Spleen (tissue), 11 donors: Measurements from ENCODE around the gene SRPK3. TPM values are rescaled to one million over a fixed set of nuclear protein-coding genes. Genes with fewer than 3 reads are reported as not detected.

Source experiments
- DNase-seq: peaks from one replicate; pipeline ENCODE4 v3.0.0-alpha.2; 2020
- H3K27ac ChIP-seq, 8 donors: fragments of 200-600 bp; sonication (generic) in 7 of 8; 1 replicate in 4 of 8; 2 replicates in 4 of 8; pipeline versions ENCODE4 v1.5.0 to v1.8.0; 2016 to 2021; ENCODE audit warnings: inconsistent platforms in 4 of 8, mild to moderate bottlenecking in 4 of 8, moderate library complexity in 1 of 8
- H3K27me3 ChIP-seq, 7 donors: fragments of 200-600 bp; sonication (generic) in 6 of 7; replicated peaks in 1 of 7; 1 replicate in 4 of 7; 2 replicates in 3 of 7; pipeline versions ENCODE4 v1.5.0 to v1.8.0; 2016 to 2021; ENCODE audit warnings: inconsistent platforms in 3 of 7, mild to moderate bottlenecking in 1 of 7
- H3K36me3 ChIP-seq, 6 donors: fragments of 200-600 bp; sonication (generic) in 5 of 6; 1 replicate in 4 of 6; 2 replicates in 2 of 6; pipeline versions ENCODE4 v1.5.0 to v1.8.0; 2016 to 2021; ENCODE audit warnings: inconsistent platforms in 2 of 6
- H3K4me1 ChIP-seq, 6 donors: fragments of 200-600 bp; sonication (generic) in 5 of 6; 1 replicate in 3 of 6; 2 replicates in 3 of 6; pipeline versions ENCODE4 v1.5.0 to v1.8.0; 2016 to 2021; ENCODE audit warnings: inconsistent platforms in 3 of 6
- H3K4me3 ChIP-seq, 8 donors: fragments of 200-600 bp; sonication (generic) in 7 of 8; 1 replicate in 4 of 8; 2 replicates in 4 of 8; pipeline versions ENCODE4 v1.5.0 to v1.8.0; 2016 to 2021; ENCODE audit warnings: inconsistent platforms in 4 of 8, mild to moderate bottlenecking in 4 of 8, moderate library complexity in 2 of 8
- H3K9me3 ChIP-seq, 8 donors: fragments of 200-600 bp; sonication (generic) in 7 of 8; 1 replicate in 4 of 8; 2 replicates in 4 of 8; pipeline versions ENCODE4 v1.5.0 to v1.8.0; 2016 to 2021; ENCODE audit warnings: inconsistent platforms in 4 of 8
- CTCF ChIP-seq, 11 experiments: fragments of 200-600 bp in 7 of 11; fragments of 450-650 bp in 4 of 11; sonication (generic) in 4 of 11; IDR thresholded peaks in 8 of 11; conservative IDR thresholded peaks in 3 of 11; 1 replicate in 7 of 11; 2 replicates in 4 of 11; pipeline versions ENCODE4 v1.4.0 to v1.8.0; 2016 to 2021; ENCODE audit warnings: antibody characterized with exemption in 11 of 11, inconsistent platforms in 4 of 11, mild to moderate bottlenecking in 1 of 11
- POLR2A ChIP-seq, 3 donors: fragments of 450-650 bp; IDR thresholded peaks; one replicate each; pipeline ENCODE4 v1.5.1; 2017; ENCODE audit warnings: antibody characterized with exemption in 3 of 3, mild to moderate bottlenecking in 1 of 3
- POLR2AphosphoS5 ChIP-seq, 3 donors: sonication (generic); formaldehyde crosslinking; IDR thresholded peaks; one replicate each; pipeline ENCODE4 v1.5.1; 2017; ENCODE audit warnings: antibody characterized with exemption in 3 of 3
- WGBS, 5 donors: extraction: QIAGEN DNeasy Blood & Tissue Kit in 3 of 5; methylation state at CpG; one replicate each; pipeline versions ENCODE4 v1.1.5 to v1.1.7; 2013 to 2018; 5-methylcytosine and 5-hydroxymethylcytosine counted together
- intact Hi-C: fragments of 100-400 bp; cut with DNase I; formaldehyde crosslinking; loops from one replicate; pipeline ENCODE4 v1.15.0; 2023; ENCODE audit warnings: low total_unique reads
- polyA plus RNA-seq, 3 donors: library from polyadenylated mRNA; stranded (reverse); fragments of 200-250 nt; gene quantifications; one replicate each; pipeline ENCODE4 v1.2.1, GENCODE V29; 2013
- total RNA-seq, 7 donors: library from RNA; depleted of rRNA in 3 of 7; stranded (reverse); fragments of >200 nt in 3 of 7; fragmentation: NEBNext Ultra II Directional in 4 of 7; extraction: Animal tissue kit (Norgen Biotek cat#: 25700) in 4 of 7; gene quantifications; one replicate each; pipeline versions ENCODE4 v1.1.0 to v1.2.1, GENCODE V29; 2016 to 2021
- donor health status: healthy with polysubstance abuse.
- donor health status: DM: no; HTN: no; CAD: no; lungs with moderate emphysema.
- donor health status: DM: no; HTN: no; CAD: no.
- donor health status: Bipolar disorder and iron deficiency.
- donor health status: healthy.
- donor health status: DM: no; HTN: no; CAD: no.
- donor health status: DM: yes; HTN: yes; CAD: no.

SRPK3 gene
- total and polyA plus RNA-seq, 10 donors = 0.03 to 0.26 (median 0.07) TPM; not detected in 7

GRCh38 chrX:153782313-153782712 lies 1.5 kb downstream of the SRPK3 start:
- Histone ChIP-seq H3K36me3 (peaks cover 0 to 42% (median 20%) of the 10 kb centered on the region in 6 donors), H3K4me1 (peaks cover 0 to 29% (median 10%) of the 10 kb centered on the region in 6 donors), H3K4me3 (no peak overlapping the region), H3K9me3 (no peaks in the 10 kb centered on the region), H3K27me3 (peaks cover 0 to 43% (median 8%) of the 10 kb centered on the region in 7 donors), H3K27ac (no peak overlapping the region)
- no peak for TF ChIP-seq POLR2AphosphoS5 (IDR thresholded peaks at IDR 0.05)
- no peak for TF ChIP-seq POLR2A (IDR thresholded peaks at IDR 0.05)
- no peak for TF ChIP-seq CTCF (IDR thresholded peaks at IDR 0.05 in 8 of 11, conservative IDR thresholded peaks at IDR 0.05 in 3 of 11)
- intact Hi-C loops = no loop called here
- DNase-seq = no peak
- WGBS, 5 donors = 63 to 82% (median 73%) methylated on average over 8 to 11 of the region's 11 CpGs; no CpG with 5 or more reads in 1 of the 5 donors

- 90 to 92% (median 91%) methylated on average over 11 to 14 of the region's 14 CpGs; no CpG with 5 or more reads in 1 of the 5 donors for WGBS, 5 donors
- Histone ChIP-seq H3K27me3 (peaks cover 0 to 37% (median 8%) of the 10 kb centered on the region in 7 donors), H3K4me1 (peaks cover 0 to 29% (median 10%) of the 10 kb centered on the region in 6 donors), H3K4me3 (no peak overlapping the region), H3K36me3 (peaks cover 0 to 48% (median 24%) of the 10 kb centered on the region in 6 donors), H3K9me3 (no peaks in the 10 kb centered on the region), H3K27ac (no peak overlapping the region)
- intact Hi-C loops = no loop called here
- no peak for DNase-seq
- no peak for TF ChIP-seq POLR2AphosphoS5 (IDR thresholded peaks at IDR 0.05)
Observed at GRCh38 chrX:153782871-153783270, 2.0 kb downstream of the SRPK3 start.

GRCh38 chrX:153783378-153784013 lies 2.7 kb downstream of the SRPK3 start:
- intact Hi-C loops = no loop called here
- peaks cover 0 to 54% (median 29%) of the 10 kb centered on the region in 6 donors for H3K36me3 ChIP-seq
- WGBS, 5 donors = 51 to 73% (median 72%) methylated on average over 5 to 24 of the region's 24 CpGs
- TF ChIP-seq POLR2A (IDR thresholded peaks at IDR 0.05) = no peak
- TF ChIP-seq POLR2AphosphoS5 (IDR thresholded peaks at IDR 0.05) = peak in 2 of 3 donors; percentile 50 to 61
- TF ChIP-seq CTCF (IDR thresholded peaks at IDR 0.05 in 8 of 11, conservative IDR thresholded peaks at IDR 0.05 in 3 of 11) = no peak
- no peak overlapping the region for H3K27ac ChIP-seq
- no peaks in the 10 kb centered on the region for H3K9me3 ChIP-seq
- H3K4me3 ChIP-seq = no peak overlapping the region
- H3K27me3 ChIP-seq = peaks cover 0 to 31% (median 8%) of the 10 kb centered on the region in 7 donors
- H3K4me1 ChIP-seq = peaks cover 0 to 29% (median 10%) of the 10 kb centered on the region in 6 donors
- DNase-seq = no peak

GRCh38 chrX:153784325-153784967 lies 3.6 kb downstream of the SRPK3 start:
- Histone ChIP-seq H3K27ac (no peak overlapping the region), H3K9me3 (no peaks in the 10 kb centered on the region), H3K27me3 (peaks cover 0 to 23% (median 8%) of the 10 kb centered on the region in 7 donors), H3K4me1 (peaks cover 0 to 29% (median 10%) of the 10 kb centered on the region in 6 donors), H3K4me3 (no peak overlapping the region), H3K36me3 (peaks cover 0 to 64% (median 32%) of the 10 kb centered on the region in 6 donors)
- TF ChIP-seq POLR2AphosphoS5 (IDR thresholded peaks at IDR 0.05) = peak in 1 of 3 donors; percentile 35
- no peak for TF ChIP-seq POLR2A (IDR thresholded peaks at IDR 0.05)
- TF ChIP-seq CTCF (IDR thresholded peaks at IDR 0.05 in 8 of 11, conservative IDR thresholded peaks at IDR 0.05 in 3 of 11) = no peak
- intact Hi-C loops = no loop called here
- 85 to 98% (median 92%) methylated on average over 8 to 27 of the region's 27 CpGs for WGBS, 5 donors
- no peak for DNase-seq
